CD4-positive, CD25-positive, alpha-beta regulatory T cell (primary cell): ENCODE results near the gene OLA1. TPM values are rescaled to one million over a fixed set of nuclear protein-coding genes. Genes with fewer than 3 reads are reported as not detected.

Experiments
- ATAC-seq, 2 donors: fragments of 150-1000 bp; cut with Tn5 transposase; one replicate each; pipeline ENCODE4 v1.10.0; 2021; ENCODE audit warnings: low read depth in 2 of 2, moderate number of reproducible peaks in 2 of 2, moderate library complexity in 1 of 2
- DNase-seq, 3 donors: peaks; one replicate each; pipeline versions ENCODE4 v3.0.0 to v3.0.0-alpha.2; 2012 to 2022; ENCODE audit warnings: mixed read lengths in 1 of 3
- H3K27ac ChIP-seq: one replicate; pipeline ENCODE4 v1.7.0; 2013; ENCODE audit warnings: mild to moderate bottlenecking, low read length; ENCODE audit not compliant: insufficient read depth, poor library complexity, severe bottlenecking
- H3K27me3 ChIP-seq: one replicate; pipeline ENCODE4 v1.7.0; 2013; ENCODE audit warnings: low read length; ENCODE audit not compliant: control insufficient read depth, insufficient read depth
- H3K36me3 ChIP-seq: one replicate; pipeline ENCODE4 v1.7.0; 2013; ENCODE audit warnings: mild to moderate bottlenecking, low read length, moderate library complexity; ENCODE audit not compliant: control insufficient read depth, insufficient read depth
- H3K4me1 ChIP-seq: 2 replicates; pipeline ENCODE4 v1.7.0; 2013; ENCODE audit warnings: mild to moderate bottlenecking, low read length; ENCODE audit not compliant: insufficient read depth, control insufficient read depth, poor library complexity, severe bottlenecking
- H3K4me3 ChIP-seq: one replicate; pipeline ENCODE4 v1.7.0; 2013; ENCODE audit warnings: low read depth, mild to moderate bottlenecking, low read length, moderate library complexity
- H3K9me3 ChIP-seq, 2 experiments: 1 replicate in 1 of 2; 2 replicates in 1 of 2; pipeline ENCODE4 v1.7.0; 2013; ENCODE audit warnings: low read length in 2 of 2, mild to moderate bottlenecking in 1 of 2, moderate library complexity in 1 of 2; ENCODE audit not compliant: control insufficient read depth in 2 of 2
- H3K27ac Mint-ChIP-seq, 3 donors: one replicate each; pipeline ENCODE4 v1.8.0; 2020 to 2022; ENCODE audit warnings: mild to moderate bottlenecking in 3 of 3, mixed read lengths in 3 of 3, moderate library complexity in 2 of 3
- H3K27me3 Mint-ChIP-seq: one replicate; pipeline ENCODE4 v1.8.0; 2022; ENCODE audit warnings: mild to moderate bottlenecking, mixed read lengths
- H3K36me3 Mint-ChIP-seq: one replicate; pipeline ENCODE4 v1.8.0; 2020; ENCODE audit warnings: mixed read lengths
- H3K4me1 Mint-ChIP-seq, 4 donors: one replicate each; pipeline ENCODE4 v1.8.0; 2020 to 2022; ENCODE audit warnings: mixed read lengths in 4 of 4, mild to moderate bottlenecking in 1 of 4
- H3K4me3 Mint-ChIP-seq, 4 donors: one replicate each; pipeline ENCODE4 v1.8.0; 2020 to 2022; ENCODE audit warnings: mild to moderate bottlenecking in 4 of 4, mixed read lengths in 4 of 4, moderate library complexity in 3 of 4
- H3K9me3 Mint-ChIP-seq, 7 donors: one replicate each; pipeline ENCODE4 v1.8.0; 2020 to 2022; ENCODE audit warnings: mixed read lengths in 7 of 7, mild to moderate bottlenecking in 3 of 7, moderate library complexity in 2 of 7
- polyA plus RNA-seq, 4 donors: library from polyadenylated mRNA; unstranded; fragments of 300-500 nt; fragmentation: Illumina TruSeq; gene quantifications; one replicate each; pipeline ENCODE4 v1.2.3, GENCODE V29; 2021
- total RNA-seq: library from RNA; stranded (reverse); gene quantifications from one replicate; pipeline ENCODE4 v1.2.3, GENCODE V29; 2022

The OLA1 gene
- total and polyA plus RNA-seq, 5 donors from 2014 or later: 36.9 to 77.4 (median 59.9) TPM

DNA sequence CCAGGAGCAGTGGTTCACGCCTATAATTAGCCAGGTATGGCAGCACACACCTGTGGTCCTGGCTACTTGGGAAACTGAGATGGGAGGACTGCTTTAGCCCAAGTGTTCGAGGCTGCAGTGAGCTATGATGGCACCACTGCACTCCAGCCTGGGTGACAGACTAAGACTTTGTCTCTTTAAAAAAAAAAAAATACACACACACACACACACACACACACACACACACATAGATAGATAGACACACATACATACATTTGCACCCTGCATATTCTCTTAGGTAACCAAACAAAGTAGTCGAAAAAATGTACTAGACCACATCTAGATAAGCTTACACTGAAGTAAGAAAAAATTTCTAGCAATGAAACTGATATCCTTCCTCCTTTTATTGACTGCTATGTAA lies 86.8 kb downstream of the OLA1 start:
- no peak overlapping the region for H3K4me3 Mint-ChIP-seq
- no peaks in the 10 kb centered on the region for H3K4me1 Mint-ChIP-seq
- H3K4me1 ChIP-seq: no peaks in the 10 kb centered on the region
- H3K36me3 Mint-ChIP-seq: peaks cover 16% of the 10 kb centered on the region
- peaks cover 0 to 7% (median 1%) of the 10 kb centered on the region in 7 donors for H3K9me3 Mint-ChIP-seq
- no peak overlapping the region for H3K4me3 ChIP-seq
- no peak overlapping the region for H3K27ac Mint-ChIP-seq
- peaks cover 0 to 4% of the 10 kb centered on the region in 2 experiments for H3K9me3 ChIP-seq
- no peaks in the 10 kb centered on the region for H3K36me3 ChIP-seq
- no peaks in the 10 kb centered on the region for H3K27me3 ChIP-seq
- no peak overlapping the region for H3K27ac ChIP-seq
- H3K27me3 Mint-ChIP-seq: no peaks in the 10 kb centered on the region
- ATAC-seq (no peak), DNase-seq (no peak)

DNA sequence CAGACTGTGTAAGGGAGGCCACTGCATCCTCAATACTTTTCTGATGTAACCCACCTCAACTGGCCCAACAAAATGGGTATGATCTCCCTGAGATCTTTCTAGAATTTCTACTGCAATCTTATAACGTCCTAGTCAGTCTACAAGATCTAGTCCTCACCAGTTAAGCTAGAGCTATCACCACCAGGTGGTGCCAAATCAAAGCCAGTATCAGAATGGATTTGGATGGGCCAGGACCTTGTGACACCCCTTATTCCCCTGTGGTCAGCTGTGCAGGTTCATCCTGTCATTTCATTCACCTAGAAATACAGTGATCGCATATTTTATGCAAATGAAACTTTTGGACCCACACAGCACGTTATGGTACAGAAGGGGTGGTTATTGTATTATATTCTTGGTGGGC lies 90.3 kb downstream of the OLA1 start:
- Mint-ChIP-seq H3K27ac (no peak overlapping the region), H3K4me3 (no peak overlapping the region), H3K9me3 (peaks cover 0 to 6% (median 0%) of the 10 kb centered on the region in 7 donors), H3K27me3 (no peaks in the 10 kb centered on the region), H3K36me3 (peaks cover 15% of the 10 kb centered on the region), H3K4me1 (no peaks in the 10 kb centered on the region)
- ATAC-seq: no peak
- peak in 2 of 3 donors; percentile 18 to 59 for DNase-seq
- H3K27me3 ChIP-seq: no peaks in the 10 kb centered on the region
- no peaks in the 10 kb centered on the region for H3K9me3 ChIP-seq
- no peak overlapping the region for H3K27ac ChIP-seq
- no peaks in the 10 kb centered on the region for H3K36me3 ChIP-seq
- no peak overlapping the region for H3K4me3 ChIP-seq
- H3K4me1 ChIP-seq: no peaks in the 10 kb centered on the region

DNA sequence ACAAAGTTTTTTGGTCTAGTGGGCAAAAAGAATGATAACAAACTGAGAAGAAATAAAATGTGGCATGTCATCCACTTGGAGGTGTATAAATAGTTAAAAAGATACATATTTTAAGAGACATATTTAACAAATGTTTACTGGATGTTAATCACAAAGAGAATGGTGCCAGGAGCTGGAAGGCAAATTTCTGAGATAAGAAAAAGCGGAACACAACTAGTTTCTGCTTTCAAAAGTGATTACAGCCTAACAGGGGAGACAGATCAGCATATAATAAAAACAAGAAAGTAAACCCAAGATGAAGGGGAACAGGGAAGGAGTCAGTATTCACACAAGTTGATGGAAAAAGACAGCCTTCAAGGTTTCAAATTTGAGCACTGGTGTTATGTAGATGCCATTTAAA lies 91.3 kb downstream of the OLA1 start:
- no peak for ATAC-seq
- H3K36me3 Mint-ChIP-seq: peaks cover 13% of the 10 kb centered on the region
- Histone ChIP-seq H3K27ac (no peak overlapping the region), H3K9me3 (no peaks in the 10 kb centered on the region), H3K4me3 (no peak overlapping the region), H3K27me3 (no peaks in the 10 kb centered on the region), H3K4me1 (no peaks in the 10 kb centered on the region), H3K36me3 (no peaks in the 10 kb centered on the region)
- H3K9me3 Mint-ChIP-seq: peaks cover 0 to 3% (median 0%) of the 10 kb centered on the region in 7 donors
- peaks cover 0 to 3% (median 1%) of the 10 kb centered on the region in 4 donors for H3K4me1 Mint-ChIP-seq
- H3K27me3 Mint-ChIP-seq: no peaks in the 10 kb centered on the region
- no peak for DNase-seq
- no peak overlapping the region for H3K4me3 Mint-ChIP-seq
- H3K27ac Mint-ChIP-seq: no peak overlapping the region

DNA sequence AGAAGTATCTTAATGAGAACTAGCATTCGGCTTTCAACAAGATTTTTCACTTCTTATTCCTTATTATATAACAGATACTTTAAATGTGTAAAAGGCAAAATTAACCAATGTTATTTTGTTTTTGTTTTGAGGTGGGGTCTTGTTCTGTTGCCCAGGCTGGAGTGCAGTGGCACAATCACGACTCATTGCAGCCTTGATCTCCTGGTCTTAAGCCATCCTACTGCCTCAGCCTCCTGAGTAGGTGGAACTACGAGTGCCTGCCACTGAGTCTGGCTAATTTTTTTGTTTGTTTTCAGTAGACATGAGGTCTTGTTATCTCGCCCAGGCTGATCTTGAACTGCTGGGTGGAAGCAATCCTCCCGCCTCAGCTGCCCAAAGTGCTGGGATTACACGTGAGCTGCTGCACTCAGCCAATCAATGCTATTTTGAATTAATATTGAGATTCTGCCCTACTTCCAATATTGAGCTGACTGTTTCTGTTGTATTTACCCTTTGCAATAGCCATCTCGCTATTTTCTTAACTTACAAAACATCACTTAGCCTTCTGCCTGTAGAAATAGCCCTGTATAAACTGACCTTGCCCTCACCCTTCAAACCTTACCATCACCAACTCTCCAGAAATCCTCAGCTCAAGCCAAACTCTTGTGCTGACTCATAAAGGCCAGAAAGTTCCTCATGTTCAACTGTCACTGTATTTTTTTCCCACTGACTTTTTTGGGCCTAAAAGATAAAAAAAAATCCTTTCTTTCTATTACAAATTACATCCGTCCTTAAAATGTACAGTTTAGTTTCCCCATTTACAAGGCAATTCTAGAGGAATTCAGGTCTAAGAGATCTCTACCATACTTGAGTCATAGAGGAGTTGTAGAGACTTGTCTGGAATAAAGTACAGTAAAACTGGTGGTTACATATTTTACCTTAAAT lies 94.3 kb downstream of the OLA1 start:
- no peaks in the 10 kb centered on the region for H3K27me3 Mint-ChIP-seq
- no peaks in the 10 kb centered on the region for H3K9me3 ChIP-seq
- no peak overlapping the region for H3K27ac Mint-ChIP-seq

DNA sequence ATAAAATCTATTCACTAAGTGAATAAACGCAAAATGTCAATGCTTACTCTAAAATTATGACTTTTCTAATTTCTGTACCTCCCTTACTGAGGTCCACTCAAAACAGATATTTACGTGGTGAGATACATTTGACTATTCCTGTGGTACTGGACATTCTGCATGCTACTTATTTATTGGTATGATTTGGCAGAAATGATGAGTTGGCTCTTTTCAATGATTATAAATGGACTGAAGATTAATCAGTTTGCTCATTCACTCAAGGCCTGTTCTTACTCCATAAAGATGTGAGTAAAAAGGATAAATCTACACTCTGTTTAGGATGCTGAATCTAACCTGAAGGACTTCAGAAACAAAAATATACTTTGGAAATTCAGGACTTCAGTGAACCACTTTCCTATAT lies 98.8 kb downstream of the OLA1 start:
- Histone ChIP-seq H3K27ac (no peak overlapping the region), H3K36me3 (no peaks in the 10 kb centered on the region), H3K4me3 (no peak overlapping the region), H3K4me1 (no peaks in the 10 kb centered on the region), H3K27me3 (no peaks in the 10 kb centered on the region), H3K9me3 (no peaks in the 10 kb centered on the region)
- Mint-ChIP-seq H3K36me3 (peaks cover 8% of the 10 kb centered on the region), H3K27ac (no peak overlapping the region), H3K4me1 (peaks cover 0 to 15% (median 5%) of the 10 kb centered on the region in 4 donors), H3K9me3 (peaks cover 0 to 1% (median 0%) of the 10 kb centered on the region in 7 donors), H3K4me3 (no peak overlapping the region), H3K27me3 (no peaks in the 10 kb centered on the region)
- no peak for ATAC-seq
- no peak for DNase-seq

More for the DNA sequence above, 94.3 kb downstream of the OLA1 start:
- Mint-ChIP-seq H3K4me3 (no peak overlapping the region), H3K36me3 (peaks cover 13% of the 10 kb centered on the region), H3K4me1 (peaks cover 0 to 7% (median 3%) of the 10 kb centered on the region in 4 donors), H3K9me3 (peaks cover 0 to 2% (median 0%) of the 10 kb centered on the region in 7 donors)
- no peaks in the 10 kb centered on the region for H3K36me3 ChIP-seq
- DNase-seq: no peak
- no peaks in the 10 kb centered on the region for H3K4me1 ChIP-seq
- H3K4me3 ChIP-seq: no peak overlapping the region
- no peak overlapping the region for H3K27ac ChIP-seq
- H3K27me3 ChIP-seq: no peaks in the 10 kb centered on the region
- no peak for ATAC-seq

DNA sequence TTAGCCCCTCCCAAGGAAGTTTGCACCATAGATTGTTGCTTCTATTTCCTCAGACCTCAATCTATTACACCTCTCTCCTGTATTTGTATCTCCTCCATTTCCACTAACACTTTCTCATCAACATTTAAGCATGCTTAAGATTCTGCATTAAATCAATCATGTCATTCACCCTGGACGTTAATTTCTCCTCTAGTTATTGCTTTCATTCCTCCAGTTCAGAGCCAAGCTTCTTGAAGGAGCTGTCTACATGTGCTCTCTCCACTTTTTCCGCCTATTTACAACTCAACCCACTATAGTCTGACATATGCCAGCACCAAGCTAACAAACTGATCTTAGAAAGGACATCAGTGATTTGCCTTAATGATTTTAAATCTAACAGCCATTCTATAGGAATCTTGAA lies 99.5 kb downstream of the OLA1 start:
- peaks cover 0 to 15% (median 5%) of the 10 kb centered on the region in 4 donors for H3K4me1 Mint-ChIP-seq
- peaks cover 0 to 1% (median 0%) of the 10 kb centered on the region in 7 donors for H3K9me3 Mint-ChIP-seq
- H3K36me3 Mint-ChIP-seq: peaks cover 8% of the 10 kb centered on the region
- no peaks in the 10 kb centered on the region for H3K27me3 ChIP-seq
- H3K4me3 Mint-ChIP-seq: no peak overlapping the region
- no peaks in the 10 kb centered on the region for H3K27me3 Mint-ChIP-seq
- DNase-seq: no peak
- no peak overlapping the region for H3K27ac ChIP-seq
- no peak for ATAC-seq
- peak overlapping the region in 1 of 3 donors; percentile 5 for H3K27ac Mint-ChIP-seq
- no peaks in the 10 kb centered on the region for H3K36me3 ChIP-seq
- H3K4me3 ChIP-seq: no peak overlapping the region
- H3K9me3 ChIP-seq: no peaks in the 10 kb centered on the region
- no peaks in the 10 kb centered on the region for H3K4me1 ChIP-seq

DNA sequence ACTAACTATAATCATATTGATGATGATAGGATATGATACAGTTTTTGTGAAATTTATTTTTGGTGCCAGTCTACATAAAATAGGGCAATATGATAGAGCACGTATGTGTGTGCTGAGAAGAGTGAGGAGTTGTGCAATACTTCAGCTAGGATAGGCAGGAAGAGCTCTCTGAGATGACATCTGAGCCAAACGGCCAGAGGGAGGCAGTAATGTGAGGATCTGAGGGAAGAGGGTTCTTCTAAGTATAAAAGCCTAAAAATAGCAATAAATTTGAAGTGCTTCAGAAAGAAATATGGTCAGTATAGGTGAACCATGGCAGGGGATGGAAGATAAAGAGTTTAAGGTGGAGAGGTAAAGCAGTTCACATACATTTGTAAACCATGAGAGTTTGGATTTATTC lies 102.5 kb downstream of the OLA1 start:
- no peak overlapping the region for H3K27ac ChIP-seq
- peaks cover 4% of the 10 kb centered on the region for H3K36me3 ChIP-seq
- H3K9me3 ChIP-seq: no peaks in the 10 kb centered on the region
- ATAC-seq: no peak
- no peak overlapping the region for H3K4me3 Mint-ChIP-seq
- no peak overlapping the region for H3K4me3 ChIP-seq
- no peaks in the 10 kb centered on the region for H3K27me3 ChIP-seq
- peaks cover 4% of the 10 kb centered on the region for H3K36me3 Mint-ChIP-seq
- no peaks in the 10 kb centered on the region for H3K27me3 Mint-ChIP-seq
- DNase-seq: peak in 1 of 3 donors; percentile 18
- peaks cover 0 to 1% (median 0%) of the 10 kb centered on the region in 7 donors for H3K9me3 Mint-ChIP-seq
- no peak overlapping the region for H3K27ac Mint-ChIP-seq
- H3K4me1 Mint-ChIP-seq: peaks cover 0 to 12% (median 4%) of the 10 kb centered on the region in 4 donors
- no peaks in the 10 kb centered on the region for H3K4me1 ChIP-seq
